ENCODE measurements around the gene GRIA4.

GRIA4 gene

GRCh38 chr11:105609832-105610781 is at the start of gene GRIA4:
GRIA4 (plus strand) TSS chr11:105610073; CDS start chr11:105610998, 925 bp downstream.
- DNase-seq = peak; percentile 72

GRCh38 chr11:105573091-105573490 is 36.8 kb upstream of the GRIA4 start:
- DNase-seq = peak; percentile 2

GRCh38 chr11:105574974-105575373 is 34.9 kb upstream of the GRIA4 start:
- no peak for DNase-seq

- DNase-seq = peak; percentile 5
These were observed 32.2 kb upstream of the GRIA4 start for GRCh38 chr11:105577641-105578040.

- no peak for DNase-seq
These were observed 30.8 kb upstream of the GRIA4 start for GRCh38 chr11:105579111-105579510.

GRCh38 chr11:105582497-105582896 is 27.4 kb upstream of the GRIA4 start:
- peak; percentile 7 for DNase-seq

GRCh38 chr11:105588001-105588400 is 21.9 kb upstream of the GRIA4 start:
- DNase-seq = peak; percentile 75

GRCh38 chr11:105589346-105589745 is 20.5 kb upstream of the GRIA4 start:
- peak; percentile 13 for DNase-seq

GRCh38 chr11:105592035-105592434 is 17.8 kb upstream of the GRIA4 start:
- no peak for DNase-seq

GRCh38 chr11:105598371-105598770 is 11.5 kb upstream of the GRIA4 start:
- DNase-seq = no peak

- DNase-seq = no peak
These were observed 6.7 kb upstream of the GRIA4 start for GRCh38 chr11:105603156-105603555.

GRCh38 chr11:105609341-105609781 is 512 bp upstream of the GRIA4 start:
- peak; percentile 21 for DNase-seq

- DNase-seq = no peak
These were observed 1.1 kb downstream of the GRIA4 start for GRCh38 chr11:105610871-105611571.

- DNase-seq = no peak
These were observed 1.9 kb downstream of the GRIA4 start for GRCh38 chr11:105611572-105612441.

- no peak for DNase-seq
These were observed 2.9 kb downstream of the GRIA4 start for GRCh38 chr11:105612771-105613170.

GRCh38 chr11:105613183-105613582 is 3.3 kb downstream of the GRIA4 start:
- no peak for DNase-seq

GRCh38 chr11:105618343-105618955 is 8.6 kb downstream of the GRIA4 start:
- no peak for DNase-seq

- no peak for DNase-seq
These were observed 9.7 kb downstream of the GRIA4 start for GRCh38 chr11:105619556-105619955.

- no peak for DNase-seq
These were observed 12.1 kb downstream of the GRIA4 start for GRCh38 chr11:105622016-105622415.

- DNase-seq = no peak
These were observed 22.4 kb downstream of the GRIA4 start for GRCh38 chr11:105632316-105632715.

- no peak for DNase-seq
These were observed 25.6 kb downstream of the GRIA4 start for GRCh38 chr11:105635466-105635865.

- no peak for DNase-seq
These were observed 26.6 kb downstream of the GRIA4 start for GRCh38 chr11:105636496-105636895.
